ENCODE results near the gene EIF5A.

The EIF5A gene

GRCh38 chr17:7306911-7307685 is at the start of gene EIF5A:
Gene EIF5A, plus strand, starts transcription at chr17:7307628. Its CDS starts 2,008 bp downstream, at chr17:7309636.
- peak; percentile 100 for DNase-seq

- peak; percentile 38 for DNase-seq
Measured at GRCh38 chr17:7258731-7259554, 48.5 kb upstream of the EIF5A start.

- DNase-seq, result no peak
Measured at GRCh38 chr17:7259555-7259889, 47.9 kb upstream of the EIF5A start.

GRCh38 chr17:7260151-7260550 is 47.3 kb upstream of the EIF5A start:
- no peak for DNase-seq

GRCh38 chr17:7260651-7261378 is 46.6 kb upstream of the EIF5A start:
- DNase-seq, result peak; percentile 34

- DNase-seq, result no peak
Measured at GRCh38 chr17:7261379-7262191, 45.8 kb upstream of the EIF5A start.

- no peak for DNase-seq
Measured at GRCh38 chr17:7262192-7262934, 45.1 kb upstream of the EIF5A start, which contains the start of gene CLDN7. Gene CLDN7, minus strand, starts transcription at chr17:7262478. Its CDS starts 435 bp downstream, at chr17:7262043.

- peak; percentile 34 for DNase-seq
Measured at GRCh38 chr17:7262935-7263800, 44.3 kb upstream of the EIF5A start.

GRCh38 chr17:7263801-7264078 is 43.7 kb upstream of the EIF5A start:
- no peak for DNase-seq

GRCh38 chr17:7266784-7267183 is 40.6 kb upstream of the EIF5A start:
- DNase-seq, result no peak

- DNase-seq, result no peak
Measured at GRCh38 chr17:7279448-7279847, 28.0 kb upstream of the EIF5A start.

- DNase-seq, result peak; percentile 91
Measured at GRCh38 chr17:7280519-7281073, 26.8 kb upstream of the EIF5A start.

- peak; percentile 95 for DNase-seq
Measured at GRCh38 chr17:7281074-7281952, 26.1 kb upstream of the EIF5A start, which contains the start of gene SLC2A4. Gene SLC2A4, plus strand, starts transcription at chr17:7281718. Its CDS starts 217 bp downstream, at chr17:7281935.

GRCh38 chr17:7281953-7282751 is 25.3 kb upstream of the EIF5A start:
- DNase-seq, result no peak

- no peak for DNase-seq
Measured at GRCh38 chr17:7282752-7283321, 24.6 kb upstream of the EIF5A start.

GRCh38 chr17:7283471-7284216 is 23.8 kb upstream of the EIF5A start:
- DNase-seq, result no peak

- no peak for DNase-seq
Measured at GRCh38 chr17:7284911-7285310, 22.5 kb upstream of the EIF5A start.
